ENCODE measurements around the gene KPNA6. TPM values are rescaled to one million over a fixed set of nuclear protein-coding genes. Genes with fewer than 3 reads are reported as not detected.

The KPNA6 gene
- total and polyA plus RNA-seq, 9 of the 15 experiments (the other 6 are each of a cell fraction or from before 2014, with no cell fraction given), result 20.1 to 54.6 (median 32.2) TPM

DNA sequence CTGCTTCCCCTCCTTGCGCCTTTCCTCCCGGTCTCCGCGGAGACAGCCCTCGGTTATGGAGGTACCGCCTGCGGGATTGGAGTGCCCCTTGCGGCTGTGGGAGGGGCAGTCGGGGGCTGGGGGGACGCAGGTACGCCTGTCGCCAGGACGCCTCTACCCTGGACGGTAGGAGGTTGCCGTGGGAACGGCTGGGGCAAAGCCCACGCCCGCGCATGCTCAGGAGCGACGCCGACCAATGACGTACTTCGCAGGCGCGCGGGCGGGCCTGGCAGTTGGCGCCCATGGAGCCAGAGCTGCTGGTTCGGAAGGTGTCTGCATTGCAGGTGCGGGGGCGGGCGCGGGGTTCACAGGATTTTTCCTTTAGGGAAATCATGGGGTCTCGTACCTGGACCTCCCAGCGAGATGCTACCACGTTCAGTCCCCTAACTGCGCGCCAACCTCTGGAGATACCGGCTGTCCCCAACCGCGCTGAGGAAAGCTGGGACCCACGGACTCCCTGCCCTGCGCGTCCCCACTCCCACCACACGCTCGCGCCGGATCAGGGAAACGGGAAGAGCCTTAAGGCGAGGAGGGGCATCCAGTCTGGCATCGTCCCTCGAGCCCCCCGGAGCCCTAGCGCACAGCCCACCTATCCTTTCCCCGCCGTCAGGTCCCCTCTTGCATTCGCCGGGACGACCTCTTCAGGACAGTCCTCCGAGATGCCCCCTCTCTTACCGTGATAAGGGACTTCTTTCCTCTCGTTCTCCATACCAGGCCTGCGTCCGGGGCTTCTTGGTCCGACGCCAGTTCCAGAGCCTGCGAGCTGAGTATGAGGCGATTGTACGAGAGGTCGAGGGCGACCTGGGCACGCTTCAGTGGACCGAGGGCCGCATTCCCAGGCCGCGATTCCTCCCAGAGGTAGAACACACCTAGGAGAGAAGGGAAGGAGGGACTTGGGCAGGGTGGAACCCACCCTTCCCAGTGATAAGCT is 97.8 kb downstream of the KPNA6 start, which contains the start of gene IQCC (continued):
- TF ChIP-seq TAF1 (IDR thresholded peaks at IDR 0.05; ENCODE audit: control insufficient read depth, extremely low read depth, insufficient read depth, low read length, severe bottlenecking) (peak; percentile 89), POU5F1 (IDR thresholded peaks at IDR 0.05; ENCODE audit: borderline replicate concordance, low read depth, low read length, partially characterized antibody) (peak; percentile 52), ZNF224 (CRISPR knock-in tag; IDR thresholded peaks at IDR 0.05) (peak; percentile 38; the same call in 1 of the 2 replicates), MYC (IDR thresholded peaks at IDR 0.05; ENCODE audit: low read depth, low read length) (peak; percentile 84), MYC (CRISPR knock-in tag; IDR thresholded peaks at IDR 0.05; ENCODE audit: borderline replicate concordance, low read depth) (peak; percentile 24; the same call in 1 of the 2 replicates), TRIM28 (IDR thresholded peaks at IDR 0.05) (0 out of 2 replicates have a peak, but pooled peaks have one; percentile 35), RBFOX2 (IDR thresholded peaks at IDR 0.05; ENCODE audit: low read depth, low read length) (peak; percentile 90), ZBTB9 (CRISPR knock-in tag; IDR thresholded peaks at IDR 0.05) (peak; percentile 75; the same call in 1 of the 2 replicates), KHSRP (IDR thresholded peaks at IDR 0.05) (0 out of 2 replicates have a peak, but pooled peaks have one; percentile 32), NCOA6 (IDR thresholded peaks at IDR 0.05) (peak; percentile 62), CHD2 (IDR thresholded peaks at IDR 0.05; ENCODE audit: low read depth, low read length) (no peak), HDAC2 (IDR thresholded peaks at IDR 0.05) (0 out of 2 replicates have a peak, but pooled peaks have one; percentile 77), ATF1 (CRISPR knock-in tag; IDR thresholded peaks at IDR 0.05) (peak; percentile 97), ATF1 (tag; IDR thresholded peaks at IDR 0.05) (peak; percentile 98), CCNT2 (IDR thresholded peaks at IDR 0.05; ENCODE audit: borderline replicate concordance, extremely low read depth, insufficient read length, low read depth, low read length) (peak; percentile 89), ARID1B (IDR thresholded peaks at IDR 0.05) (peak; percentile 31; the same call in 1 of the 2 replicates), BHLHE40 (IDR thresholded peaks at IDR 0.05; ENCODE audit: low read length) (peak; percentile 49), KDM4B (IDR thresholded peaks at IDR 0.05; ENCODE audit: borderline replicate concordance in 2 of 2, low read depth in 1 of 2) (peak in 1 of 2 experiments; percentile 71; a peak in 1 of 4 replicates), KLF1 (tag; IDR thresholded peaks at IDR 0.05) (no peak), ZFPM2 (CRISPR knock-in tag; IDR thresholded peaks at IDR 0.05) (no peak), FOXP4 (CRISPR knock-in tag; IDR thresholded peaks at IDR 0.05; ENCODE audit: borderline replicate concordance) (peak; percentile 74; the same call in 1 of the 2 replicates), CBFB (CRISPR knock-in tag; IDR thresholded peaks at IDR 0.05) (peak; percentile 58; the same call in 1 of the 2 replicates)
- TF ChIP-seq, protein P1, sequence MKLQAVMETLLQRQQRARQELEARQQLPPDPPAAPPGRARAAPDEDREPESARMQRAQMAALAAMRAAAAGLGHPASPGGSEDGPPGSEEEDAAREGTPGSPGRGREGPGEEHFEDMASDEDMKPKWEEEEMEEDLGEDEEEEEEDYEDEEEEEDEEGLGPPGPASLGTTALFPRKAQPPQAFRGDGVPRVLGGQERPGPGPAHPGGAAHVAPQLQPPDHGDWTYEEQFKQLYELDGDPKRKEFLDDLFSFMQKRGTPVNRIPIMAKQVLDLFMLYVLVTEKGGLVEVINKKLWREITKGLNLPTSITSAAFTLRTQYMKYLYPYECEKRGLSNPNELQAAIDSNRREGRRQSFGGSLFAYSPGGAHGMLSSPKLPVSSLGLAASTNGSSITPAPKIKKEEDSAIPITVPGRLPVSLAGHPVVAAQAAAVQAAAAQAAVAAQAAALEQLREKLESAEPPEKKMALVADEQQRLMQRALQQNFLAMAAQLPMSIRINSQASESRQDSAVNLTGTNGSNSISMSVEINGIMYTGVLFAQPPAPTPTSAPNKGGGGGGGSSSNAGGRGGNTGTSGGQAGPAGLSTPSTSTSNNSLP (IDR thresholded peaks at IDR 0.05; ENCODE audit: borderline replicate concordance, low read depth, low read length), result no peak
